HepG2 (cell line): ENCODE data around the gene C9orf50. TPM values are rescaled to one million over a fixed set of nuclear protein-coding genes. Genes with fewer than 3 reads are reported as not detected.
A peak's percentile ranks its signal among the peaks of the same experiment; 100 is the strongest.

ENCODE experiments used
- ARID3A ChIP-seq: IDR thresholded peaks from 2 replicates; pipeline ENCODE4 v1.6.1; 2012; ENCODE audit warnings: low read depth, low read length, improper control_type of control experiment
- ETS1 ChIP-seq: sonication (generic); formaldehyde crosslinking; IDR thresholded peaks from 2 replicates; pipeline ENCODE4 v1.4.0; 2020; ENCODE audit warnings: missing genetic modification reagents
- ETV6 ChIP-seq: sonication (generic); formaldehyde crosslinking; conservative IDR thresholded peaks from 2 replicates; pipeline ENCODE4 v1.4.0; 2020; ENCODE audit warnings: missing genetic modification reagents
- IKZF1 ChIP-seq: fragments of 450-650 bp; IDR thresholded peaks from 2 replicates; pipeline ENCODE4 v1.7.1; 2016
- ISL2 ChIP-seq: sonication (generic); formaldehyde crosslinking; IDR thresholded peaks from 2 replicates; pipeline ENCODE4 v1.5.0; 2020; ENCODE audit warnings: missing genetic modification reagents
- NCOR1 ChIP-seq: fragments of 200-600 bp; sonication (generic); IDR thresholded peaks from 2 replicates; pipeline ENCODE4 v1.7.0; 2017; ENCODE audit warnings: antibody characterized with exemption, low read length, borderline replicate concordance
- SETDB1 ChIP-seq: sonication (generic); formaldehyde crosslinking; IDR thresholded peaks from 2 replicates; pipeline ENCODE4 v1.5.1; 2020; ENCODE audit warnings: missing genetic modification reagents, mild to moderate bottlenecking, borderline replicate concordance
- SOX13 ChIP-seq, 3 experiments: fragments of 450-650 bp in 1 of 3; sonication (generic) in 1 of 3; formaldehyde crosslinking in 1 of 3; IDR thresholded peaks in 2 of 3; conservative IDR thresholded peaks in 1 of 3; 2 replicates each; pipeline versions ENCODE4 v1.5.0 to v1.6.1; 2016 to 2020; ENCODE audit warnings: antibody characterized with exemption in 1 of 3, mild to moderate bottlenecking in 1 of 3, missing compliant biosample characterization in 1 of 3, missing genetic modification reagents in 1 of 3, moderate library complexity in 1 of 3
- TBL1XR1 ChIP-seq: fragments of 150-350 bp; IDR thresholded peaks from 2 replicates; pipeline ENCODE4 v1.6.1; 2014; ENCODE audit warnings: borderline replicate concordance, low read length; ENCODE audit not compliant: partially characterized antibody
- THAP11 ChIP-seq: IDR thresholded peaks from 2 replicates; pipeline ENCODE4 v1.6.1; 2016; ENCODE audit warnings: missing biosample characterization, missing genetic modification reagents
- TIGD3 ChIP-seq: sonication (generic); formaldehyde crosslinking; IDR thresholded peaks from 2 replicates; pipeline ENCODE4 v1.5.1; 2020; ENCODE audit warnings: mild to moderate bottlenecking, missing genetic modification reagents, borderline replicate concordance
- TRIM22 ChIP-seq: fragments of 450-650 bp; IDR thresholded peaks from 2 replicates; pipeline ENCODE4 v1.6.1; 2017
- ZBTB25 ChIP-seq: IDR thresholded peaks from 2 replicates; pipeline ENCODE4 v1.6.1; 2018; ENCODE audit warnings: missing genetic modification reagents
- ZBTB38 ChIP-seq: sonication (generic); formaldehyde crosslinking; IDR thresholded peaks from 2 replicates; pipeline ENCODE4 v1.5.1; 2020; ENCODE audit warnings: mild to moderate bottlenecking, missing genetic modification reagents
- ZFX ChIP-seq: sonication (generic); formaldehyde crosslinking; IDR thresholded peaks from 2 replicates; pipeline ENCODE4 v1.4.0; 2020; ENCODE audit warnings: mild to moderate bottlenecking, low read depth, missing genetic modification reagents, moderate library complexity
- ZMAT5 ChIP-seq: sonication (generic); formaldehyde crosslinking; IDR thresholded peaks from 2 replicates; pipeline ENCODE4 v1.5.0; 2020; ENCODE audit warnings: mild to moderate bottlenecking, low read depth, missing genetic modification reagents, borderline replicate concordance
- ZNF33A ChIP-seq: sonication (generic); formaldehyde crosslinking; IDR thresholded peaks from 2 replicates; pipeline ENCODE4 v1.5.1; 2020; ENCODE audit warnings: missing genetic modification reagents, mild to moderate bottlenecking, moderate library complexity, borderline replicate concordance
- ZNF430 ChIP-seq: sonication (generic); formaldehyde crosslinking; IDR thresholded peaks from 2 replicates; pipeline ENCODE4 v1.9.0; 2021; ENCODE audit warnings: mild to moderate bottlenecking, missing genetic modification reagents
- ZNF503 ChIP-seq: sonication (generic); formaldehyde crosslinking; IDR thresholded peaks from 2 replicates; pipeline ENCODE4 v1.4.0; 2020; ENCODE audit warnings: missing genetic modification reagents
- polyA plus RNA-seq, 8 experiments: library from polyadenylated mRNA; depleted of rRNA in 3 of 8; stranded (reverse) in 7 of 8; unstranded in 1 of 8; fragments of >200 nt; fragmentation: Illumina TruSeq in 4 of 8; extraction: Trizol in 4 of 8; gene quantifications; 2 replicates each; pipeline versions ENCODE4 v1.2.1 to v1.2.3, GENCODE V29; 2011 to 2016; ENCODE audit warnings: low read depth in 4 of 8, missing spikeins in 1 of 8, mixed read lengths in 1 of 8; ENCODE audit not compliant: insufficient read depth in 1 of 8
- total RNA-seq, 5 experiments: library from RNA; depleted of rRNA; stranded (reverse); fragments of >200 nt; fragmentation: Illumina TruSeq; extraction: Trizol; gene quantifications; 2 replicates each; pipeline ENCODE4 v1.2.3, GENCODE V29; 2016; ENCODE audit warnings: low read depth in 1 of 5

The C9orf50 gene
- total and polyA plus RNA-seq, 2 of the 13 experiments (the other 11 are each of a cell fraction or from before 2014, with no cell fraction given): not detected

- TF ChIP-seq ZNF33A (CRISPR knock-in tag) (no peak), SOX13 (IDR thresholded peaks at IDR 0.05) (no peak), SOX13 (CRISPR knock-in tag; conservative IDR thresholded peaks at IDR 0.05 in 1 of 2, IDR thresholded peaks at IDR 0.05 in 1 of 2) (peak in 1 of 2 experiments; percentile 55; a peak in 1 of 4 replicates), ZNF503 (CRISPR knock-in tag) (peak; percentile 63; the same call in 1 of the 2 replicates), SETDB1 (no peak), ISL2 (CRISPR knock-in tag) (peak; percentile 47; the same call in 1 of the 2 replicates), ZNF430 (CRISPR knock-in tag) (peak; percentile 90), ZFX (CRISPR knock-in tag) (peak; percentile 89), ETS1 (CRISPR knock-in tag) (no peak), ARID3A (peak; percentile 8; the same call in 1 of the 2 replicates), NCOR1 (no peak), IKZF1 (no peak), TBL1XR1 (no peak), ZBTB25 (peak; percentile 94), THAP11 (CRISPR knock-in tag) (peak; percentile 96), ZBTB38 (CRISPR knock-in tag) (peak; percentile 90), ETV6 (CRISPR knock-in tag) (peak; percentile 75; the same call in 1 of the 2 replicates), TIGD3 (CRISPR knock-in tag) (no peak), ZMAT5 (CRISPR knock-in tag) (no peak), TRIM22 (no peak)
These were observed 21.1 kb upstream of the C9orf50 start, which contains the start of gene ASB6 (continued) for GRCh38 chr9:129641750-129642585.
